IPS DF 6.9 (cell line): ENCODE results near the gene TANC1.

Experiments used
- DNase-seq: peaks from one replicate; pipeline ENCODE4 v3.0.0-alpha.2; 2013; ENCODE audit warnings: low read depth, low spot score
- H3K27ac ChIP-seq: one replicate; pipeline ENCODE4 v1.5.1; 2013; ENCODE audit warnings: low read length, control low read depth
- H3K27me3 ChIP-seq: 2 replicates; pipeline ENCODE4 v1.6.1; 2013; ENCODE audit warnings: mild to moderate bottlenecking, low read length; ENCODE audit not compliant: control insufficient read depth, insufficient read depth
- H3K36me3 ChIP-seq: 2 replicates; pipeline ENCODE4 v1.6.1; 2013; ENCODE audit warnings: low read length; ENCODE audit not compliant: control insufficient read depth, insufficient read depth
- H3K4me1 ChIP-seq: 2 replicates; pipeline ENCODE4 v1.6.1; 2013; ENCODE audit warnings: low read length; ENCODE audit not compliant: control insufficient read depth, insufficient read depth
- H3K4me3 ChIP-seq: 2 replicates; pipeline ENCODE4 v1.5.1; 2013; ENCODE audit warnings: mild to moderate bottlenecking, low read length
- H3K9me3 ChIP-seq: 2 replicates; pipeline ENCODE4 v1.6.1; 2013; ENCODE audit warnings: low read length, inconsistent platforms; ENCODE audit not compliant: control insufficient read depth, insufficient read depth
- WGBS: extraction: QIAGEN DNeasy Blood & Tissue Kit; methylation state at CpG from one replicate; pipeline ENCODE4 v1.1.7; 2013; ENCODE audit warnings: mixed read lengths, missing lambda C conversion rate; ENCODE audit not compliant: insufficient read length, insufficient coverage; 5-methylcytosine and 5-hydroxymethylcytosine counted together

TANC1 gene

GRCh38 chr2:159069229-159069628 lies 100.8 kb downstream of the TANC1 start:
- peaks cover 4% of the 10 kb centered on the region; the same call in 1 of the 2 replicates for H3K4me1 ChIP-seq
- no peak overlapping the region for H3K4me3 ChIP-seq
- no peaks in the 10 kb centered on the region for H3K36me3 ChIP-seq
- no peaks in the 10 kb centered on the region for H3K9me3 ChIP-seq
- no peaks in the 10 kb centered on the region for H3K27me3 ChIP-seq
- no peak overlapping the region for H3K27ac ChIP-seq
- WGBS, result no CpG with 5 or more reads among the region's 2 CpGs
- DNase-seq, result no peak

DNA sequence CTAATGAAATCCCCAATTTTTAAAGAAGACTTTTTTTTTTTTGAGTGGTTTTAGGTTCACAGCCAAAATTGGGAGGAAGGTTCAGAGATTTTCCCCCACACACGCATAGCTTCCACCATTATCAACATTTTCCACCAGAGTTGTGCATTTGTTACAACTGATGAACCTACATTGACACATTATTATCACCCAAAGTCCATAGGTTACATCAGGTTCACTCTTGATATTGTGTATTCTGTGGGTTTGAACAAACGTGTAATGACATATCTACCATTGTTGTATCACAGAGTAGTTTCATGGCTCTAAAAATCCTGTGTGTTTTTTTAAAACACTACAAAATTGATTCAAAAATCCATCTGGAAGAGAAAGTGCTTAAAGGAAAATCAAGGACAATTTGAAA lies 101.8 kb downstream of the TANC1 start:
- no CpG with 5 or more reads among the region's 2 CpGs for WGBS
- Histone ChIP-seq H3K9me3 (no peaks in the 10 kb centered on the region), H3K27me3 (no peaks in the 10 kb centered on the region), H3K27ac (no peak overlapping the region), H3K36me3 (no peaks in the 10 kb centered on the region), H3K4me3 (no peak overlapping the region), H3K4me1 (no peaks in the 10 kb centered on the region)
- DNase-seq, result no peak

- H3K4me3 ChIP-seq, result no peak overlapping the region
- DNase-seq, result no peak
- no CpG with 5 or more reads among the region's 2 CpGs for WGBS
Measured at GRCh38 chr2:159071190-159071915, 102.9 kb downstream of the TANC1 start.

DNA sequence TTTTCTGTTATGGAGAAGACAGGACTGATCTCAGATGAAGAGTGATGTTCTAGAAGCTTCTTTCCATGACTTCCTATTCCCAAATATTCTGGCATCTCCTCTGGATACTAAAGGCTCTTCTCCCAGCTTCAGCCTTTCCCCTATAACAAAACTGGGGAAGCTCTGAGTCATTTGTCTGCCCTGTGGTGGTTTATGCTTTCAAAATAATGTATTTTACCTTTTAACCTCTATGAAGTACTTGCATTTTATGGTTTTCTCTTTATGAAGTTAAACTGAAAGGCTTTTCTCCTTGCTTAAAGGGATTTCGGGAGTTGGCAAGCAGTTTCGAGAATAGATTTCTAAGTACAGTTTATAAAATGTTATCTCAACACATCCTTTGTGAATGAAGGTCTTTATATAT lies 104.4 kb downstream of the TANC1 start:
- Histone ChIP-seq H3K9me3 (no peaks in the 10 kb centered on the region), H3K27me3 (no peaks in the 10 kb centered on the region), H3K4me1 (no peaks in the 10 kb centered on the region), H3K4me3 (no peak overlapping the region), H3K27ac (no peak overlapping the region), H3K36me3 (no peaks in the 10 kb centered on the region)
- no CpG with 5 or more reads among the region's 2 CpGs for WGBS
- DNase-seq, result no peak

More at GRCh38 chr2:159071190-159071915, 102.9 kb downstream of the TANC1 start:
- Histone ChIP-seq H3K27ac (no peak overlapping the region), H3K9me3 (no peaks in the 10 kb centered on the region), H3K36me3 (no peaks in the 10 kb centered on the region), H3K4me1 (no peaks in the 10 kb centered on the region), H3K27me3 (no peaks in the 10 kb centered on the region)

DNA sequence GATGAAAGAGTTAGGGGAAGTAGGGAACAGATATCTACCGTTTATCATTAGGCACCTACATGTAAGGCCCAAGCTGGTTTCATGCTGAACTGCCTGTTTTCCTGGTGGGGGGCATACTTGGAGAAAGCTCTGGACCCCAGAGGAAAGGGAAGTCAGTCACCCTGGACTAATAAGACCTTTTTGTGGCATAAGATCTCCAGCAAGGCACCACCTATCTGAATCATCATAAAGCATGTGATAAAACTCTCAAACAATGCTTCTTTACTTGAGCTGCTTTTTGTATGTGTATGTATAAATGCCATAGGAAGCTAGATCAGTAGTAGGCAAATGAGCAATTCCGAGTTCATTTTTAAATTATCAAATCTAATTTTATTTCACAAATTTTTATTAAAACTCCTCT lies 104.8 kb downstream of the TANC1 start:
- no peak for DNase-seq
- no CpG with 5 or more reads among the region's 2 CpGs for WGBS
- H3K27ac ChIP-seq, result no peak overlapping the region

GRCh38 chr2:159074605-159075004 lies 106.2 kb downstream of the TANC1 start:
- no peak for DNase-seq
- WGBS, result no CpG with 5 or more reads among the region's 7 CpGs
- H3K4me1 ChIP-seq, result no peaks in the 10 kb centered on the region

More for the DNA sequence above, 104.8 kb downstream of the TANC1 start:
- Histone ChIP-seq H3K36me3 (no peaks in the 10 kb centered on the region), H3K4me3 (no peak overlapping the region), H3K4me1 (no peaks in the 10 kb centered on the region), H3K9me3 (no peaks in the 10 kb centered on the region), H3K27me3 (no peaks in the 10 kb centered on the region)

DNA sequence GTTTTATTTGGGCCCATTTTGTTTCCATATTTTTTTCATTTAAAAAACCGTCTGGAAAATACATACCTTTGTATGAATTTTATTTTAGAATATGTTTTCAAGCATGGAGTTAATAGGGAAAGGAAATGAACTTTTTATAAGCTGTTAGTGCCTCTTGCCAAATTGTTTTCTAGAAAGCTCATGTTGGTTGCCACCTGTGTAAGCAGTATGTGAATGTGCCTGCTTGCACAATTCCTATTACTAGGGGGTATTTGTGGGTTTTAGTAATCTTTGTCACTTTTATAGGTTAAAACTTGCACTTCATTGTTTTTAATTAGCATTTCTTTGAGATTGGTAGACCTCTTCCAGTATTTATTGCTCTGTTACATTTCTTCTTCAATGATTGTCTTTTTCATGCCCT lies 107.3 kb downstream of the TANC1 start:
- Histone ChIP-seq H3K27ac (no peak overlapping the region), H3K27me3 (no peaks in the 10 kb centered on the region), H3K4me3 (no peak overlapping the region), H3K9me3 (no peaks in the 10 kb centered on the region), H3K36me3 (no peaks in the 10 kb centered on the region), H3K4me1 (no peaks in the 10 kb centered on the region; the same call in 1 of the 2 replicates)
- no CpG with 5 or more reads among the region's 1 CpG for WGBS
- DNase-seq, result no peak

More at GRCh38 chr2:159074605-159075004, 106.2 kb downstream of the TANC1 start:
- no peaks in the 10 kb centered on the region for H3K27me3 ChIP-seq
- H3K27ac ChIP-seq, result no peak overlapping the region
- no peaks in the 10 kb centered on the region for H3K9me3 ChIP-seq
- H3K36me3 ChIP-seq, result no peaks in the 10 kb centered on the region
- no peak overlapping the region for H3K4me3 ChIP-seq

DNA sequence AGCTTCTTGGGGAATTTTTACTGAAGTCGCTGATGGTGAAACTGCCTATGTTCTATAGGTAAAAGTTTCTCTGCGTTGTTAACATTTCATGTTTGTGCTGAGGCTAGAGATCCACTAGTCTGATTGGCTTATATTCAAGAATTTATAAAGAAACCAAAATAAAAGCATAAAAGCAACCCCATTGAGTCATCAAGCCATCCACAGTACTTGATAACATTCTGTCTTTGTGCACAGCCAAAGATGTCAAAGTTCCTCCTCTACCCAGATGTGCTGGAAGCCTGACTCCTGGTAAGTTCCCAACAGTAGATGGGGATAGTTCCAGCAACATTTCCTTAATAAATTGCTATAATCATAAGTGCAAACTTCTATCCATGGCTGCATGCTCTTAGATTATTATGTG lies 107.8 kb downstream of the TANC1 start:
- no peak for DNase-seq
- no peaks in the 10 kb centered on the region for H3K9me3 ChIP-seq
- H3K4me3 ChIP-seq, result no peak overlapping the region
- no peaks in the 10 kb centered on the region for H3K27me3 ChIP-seq
- H3K36me3 ChIP-seq, result no peaks in the 10 kb centered on the region
- WGBS, result no CpG with 5 or more reads among the region's 2 CpGs
- no peak overlapping the region for H3K27ac ChIP-seq
- H3K4me1 ChIP-seq, result no peaks in the 10 kb centered on the region; the same call in 1 of the 2 replicates

GRCh38 chr2:159077869-159078268 lies 109.4 kb downstream of the TANC1 start:
- H3K27ac ChIP-seq, result no peak overlapping the region
- no peak for DNase-seq

DNA sequence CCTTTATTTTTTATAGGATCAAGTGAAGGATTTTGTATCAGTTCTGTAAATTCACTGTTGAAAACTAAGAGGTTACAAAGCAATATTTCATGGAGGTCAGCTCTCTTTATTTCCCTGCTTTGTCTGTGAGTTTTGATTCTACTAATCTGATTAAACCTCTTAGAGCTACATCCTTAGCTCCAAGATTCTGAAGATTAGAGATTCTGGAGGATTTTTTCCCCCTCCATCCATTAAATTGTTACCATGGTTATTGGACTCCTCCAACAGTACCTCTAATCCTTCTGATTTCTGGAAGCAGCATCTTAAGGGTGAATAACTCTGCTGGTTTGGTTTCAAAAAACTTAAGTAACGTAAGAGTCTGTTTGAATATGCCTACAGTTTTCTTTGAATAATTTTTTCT lies 110.0 kb downstream of the TANC1 start:
- Histone ChIP-seq H3K27me3 (no peaks in the 10 kb centered on the region), H3K9me3 (no peaks in the 10 kb centered on the region), H3K36me3 (no peaks in the 10 kb centered on the region), H3K4me3 (no peak overlapping the region), H3K27ac (no peak overlapping the region), H3K4me1 (no peaks in the 10 kb centered on the region; the same call in 1 of the 2 replicates)
- no peak for DNase-seq
- WGBS, result no CpG with 5 or more reads among the region's 1 CpG

More at GRCh38 chr2:159077869-159078268, 109.4 kb downstream of the TANC1 start:
- Histone ChIP-seq H3K27me3 (no peaks in the 10 kb centered on the region), H3K4me1 (no peaks in the 10 kb centered on the region; the same call in 1 of the 2 replicates), H3K9me3 (no peaks in the 10 kb centered on the region), H3K36me3 (no peaks in the 10 kb centered on the region), H3K4me3 (no peak overlapping the region)

DNA sequence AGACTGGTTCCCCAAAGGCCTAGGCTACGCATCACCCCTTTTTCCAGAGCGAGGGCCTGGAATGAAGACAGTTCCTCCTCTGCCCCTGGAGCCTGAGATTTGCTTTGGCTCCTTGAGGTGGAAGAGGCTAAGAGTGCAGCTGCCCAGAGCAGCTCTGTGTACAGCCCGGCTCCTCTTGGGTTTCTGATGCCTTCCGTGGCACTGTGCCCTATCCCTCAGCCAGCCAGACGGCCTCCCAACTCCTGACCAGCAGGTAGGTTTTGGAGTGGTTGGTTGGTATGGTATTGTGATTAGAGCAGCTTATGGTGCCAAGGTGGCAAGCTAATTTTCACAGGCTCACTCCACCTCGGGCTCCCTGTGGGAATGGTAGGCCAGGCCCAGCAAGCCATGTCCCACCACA lies 112.2 kb downstream of the TANC1 start:
- H3K36me3 ChIP-seq, result no peaks in the 10 kb centered on the region
- no CpG with 5 or more reads among the region's 6 CpGs for WGBS
- DNase-seq, result no peak
- H3K27ac ChIP-seq, result no peak overlapping the region
- H3K4me1 ChIP-seq, result no peaks in the 10 kb centered on the region; the same call in 1 of the 2 replicates
- no peaks in the 10 kb centered on the region for H3K27me3 ChIP-seq
- no peak overlapping the region for H3K4me3 ChIP-seq
- H3K9me3 ChIP-seq, result no peaks in the 10 kb centered on the region
